Stimulated activated CD8-positive, alpha-beta memory T cell treated with anti-CD3 and anti-CD28 coated beads, Interleukin-7, amount 100 ng/mL, for 4 hours (primary cell): Measurements from ENCODE around the gene ALOXE3.

Experiments used
- DNase-seq, 2 donors: peaks; one replicate each; pipeline ENCODE4 v3.0.0-alpha.2; 2020; ENCODE audit warnings: low read depth in 2 of 2

Gene ALOXE3

DNA sequence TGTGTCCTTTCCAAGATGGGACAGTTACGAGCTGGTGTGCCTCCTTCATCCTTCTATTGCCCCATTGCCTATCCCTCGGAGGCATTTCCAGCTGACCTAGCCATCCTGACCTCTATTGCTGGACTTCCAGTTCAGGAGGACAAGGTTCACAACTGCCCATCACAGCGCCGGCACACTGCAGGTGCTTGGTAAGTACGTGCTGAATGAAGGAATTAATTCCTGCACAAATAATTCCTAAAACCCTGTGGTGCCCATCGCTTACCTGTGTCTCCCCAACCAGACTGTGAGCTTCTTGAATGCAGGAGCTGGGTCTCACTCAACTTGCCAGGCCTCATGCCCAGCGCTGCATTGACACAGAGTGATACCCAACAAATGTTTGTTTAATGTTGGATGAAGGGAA lies 66.5 kb downstream of the ALOXE3 start:
- DNase-seq: no peak

DNA sequence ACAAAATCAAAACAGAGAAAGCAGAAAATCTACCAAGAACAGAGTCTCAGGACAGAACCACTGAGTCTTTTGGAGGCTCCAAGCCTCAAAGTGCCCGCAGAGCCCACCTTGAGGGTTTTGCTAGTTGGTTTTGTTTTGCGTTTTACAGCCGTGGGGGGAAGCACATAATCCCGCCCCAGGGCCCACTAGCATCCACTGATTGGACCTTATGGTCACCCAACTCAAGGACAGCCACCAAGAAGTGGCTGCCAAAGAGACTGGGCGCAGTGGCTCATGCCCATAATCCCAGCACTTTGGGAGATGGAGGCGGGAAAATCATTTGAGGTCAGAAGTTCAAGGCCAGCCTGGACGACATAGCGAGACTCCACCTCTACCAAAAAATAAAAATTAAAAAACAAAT lies 69.6 kb downstream of the ALOXE3 start:
- no peak for DNase-seq

DNA sequence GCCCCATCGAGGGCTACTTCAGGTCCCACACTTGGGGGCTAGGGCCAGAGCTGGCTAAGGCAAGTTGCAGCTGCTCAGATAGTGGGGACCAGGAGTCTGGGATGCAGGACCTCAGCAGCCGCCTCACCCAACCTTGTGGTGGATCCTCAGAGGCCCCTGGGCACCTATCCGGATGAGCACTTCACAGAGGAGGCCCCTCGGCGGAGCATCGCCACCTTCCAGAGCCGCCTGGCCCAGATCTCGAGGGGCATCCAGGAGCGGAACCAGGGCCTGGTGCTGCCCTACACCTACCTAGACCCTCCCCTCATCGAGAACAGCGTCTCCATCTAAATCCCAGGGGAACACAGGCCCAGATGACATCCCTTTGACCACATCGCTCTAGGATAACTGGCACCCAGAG lies 70.1 kb downstream of the ALOXE3 start:
- no peak for DNase-seq

DNA sequence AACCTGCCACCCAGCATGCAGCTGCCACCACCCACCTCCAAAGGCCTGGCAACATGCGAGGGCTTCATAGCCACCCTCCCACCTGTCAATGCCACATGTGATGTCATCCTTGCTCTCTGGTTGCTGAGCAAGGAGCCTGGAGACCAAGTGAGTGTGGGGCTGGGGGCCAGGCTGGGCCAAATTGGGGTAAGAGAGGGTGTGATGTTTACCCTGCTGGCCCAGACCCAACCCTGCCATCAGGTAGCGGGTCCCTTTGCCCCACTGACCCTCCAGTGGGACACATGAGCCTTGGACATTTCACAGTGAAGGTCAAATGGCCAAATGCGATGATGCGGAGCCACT lies 70.6 kb downstream of the ALOXE3 start:
- DNase-seq: no peak

DNA sequence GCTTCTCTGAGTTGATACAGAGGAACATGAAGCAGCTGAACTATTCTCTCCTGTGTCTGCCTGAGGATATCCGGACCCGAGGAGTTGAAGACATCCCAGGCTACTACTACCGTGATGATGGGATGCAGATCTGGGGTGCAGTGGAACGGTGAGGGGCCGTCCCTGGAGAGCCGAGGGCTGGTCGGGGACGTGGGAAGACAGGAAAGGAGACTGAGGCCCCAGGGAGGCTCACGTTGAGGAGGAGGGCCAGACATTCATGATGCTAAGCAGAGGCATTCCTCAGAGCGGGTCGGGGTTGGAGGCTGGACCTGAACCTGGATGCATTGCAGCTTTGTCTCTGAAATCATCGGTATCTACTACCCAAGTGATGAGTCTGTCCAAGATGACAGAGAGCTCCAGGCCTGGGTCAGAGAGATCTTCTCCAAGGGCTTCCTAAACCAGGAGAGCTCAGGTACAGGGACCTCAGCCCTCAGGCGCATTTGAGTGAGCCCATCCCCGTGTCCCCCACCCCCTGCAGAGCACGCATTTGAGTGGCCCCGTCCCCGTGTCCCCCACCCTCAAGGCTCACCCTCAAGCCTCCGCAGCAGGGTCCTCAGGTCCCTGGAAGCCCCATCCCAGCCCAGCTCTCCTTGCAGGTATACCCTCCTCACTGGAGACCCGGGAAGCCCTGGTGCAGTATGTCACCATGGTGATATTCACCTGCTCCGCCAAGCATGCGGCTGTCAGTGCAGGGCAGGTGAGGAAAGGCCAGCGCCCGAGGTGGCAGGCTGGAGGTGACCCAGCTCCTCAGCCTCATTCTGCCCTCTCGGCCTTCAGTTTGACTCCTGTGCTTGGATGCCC lies 71.2 kb downstream of the ALOXE3 start:
- no peak for DNase-seq

DNA sequence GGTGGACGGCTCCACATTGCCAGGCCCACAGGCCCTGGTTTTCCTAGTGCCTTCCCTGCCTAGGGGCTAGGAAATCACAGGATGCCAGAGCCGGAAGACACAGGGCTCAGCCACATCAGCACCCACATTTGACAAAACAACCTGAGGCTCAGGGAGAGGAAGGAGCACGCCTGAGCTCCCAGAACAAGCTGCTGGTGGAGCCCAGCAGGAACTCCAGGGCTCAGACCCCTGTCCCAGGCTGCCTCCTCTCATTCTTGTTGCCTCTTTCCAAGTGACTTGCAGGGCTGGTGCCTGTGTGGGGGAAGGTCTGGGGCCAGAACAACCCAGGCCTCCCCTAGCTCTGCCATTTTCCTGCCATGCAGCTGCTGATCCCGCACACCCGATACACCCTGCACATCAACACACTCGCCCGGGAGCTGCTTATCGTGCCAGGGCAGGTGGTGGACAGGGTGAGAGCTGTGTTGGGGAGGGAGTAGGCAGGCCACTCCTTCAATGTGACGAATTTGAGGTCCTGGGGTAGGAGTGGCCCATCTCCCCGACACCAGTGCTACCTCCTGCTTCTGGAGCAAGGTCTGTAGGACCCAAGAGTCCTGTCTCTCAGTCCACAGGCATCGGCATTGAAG lies 71.9 kb downstream of the ALOXE3 start:
- DNase-seq: no peak
